Keratinocyte (primary cell): ENCODE results near the gene H1-8.

Experiments
- EZH2 ChIP-seq: IDR thresholded peaks from one replicate; pipeline ENCODE4 v1.6.1; 2012; ENCODE audit warnings: inconsistent platforms, mild to moderate bottlenecking, low read length, moderate library complexity
- TF ChIP-seq, protein P1 (sequence below), 3 experiments: IDR thresholded peaks in 1 of 3; conservative IDR thresholded peaks in 1 of 3; optimal IDR thresholded peaks in 1 of 3; 2 replicates in 2 of 3; 3 replicates in 1 of 3; pipeline versions ENCODE3 to v1.5.1; 2011; ENCODE audit warnings: low read length in 3 of 3, mild to moderate bottlenecking in 3 of 3, moderate library complexity in 2 of 3, control low read depth in 1 of 3, inconsistent platforms in 1 of 3; ENCODE audit not compliant: insufficient read depth in 2 of 3; ENCODE audit errors: extremely low read depth in 1 of 3

DNA sequence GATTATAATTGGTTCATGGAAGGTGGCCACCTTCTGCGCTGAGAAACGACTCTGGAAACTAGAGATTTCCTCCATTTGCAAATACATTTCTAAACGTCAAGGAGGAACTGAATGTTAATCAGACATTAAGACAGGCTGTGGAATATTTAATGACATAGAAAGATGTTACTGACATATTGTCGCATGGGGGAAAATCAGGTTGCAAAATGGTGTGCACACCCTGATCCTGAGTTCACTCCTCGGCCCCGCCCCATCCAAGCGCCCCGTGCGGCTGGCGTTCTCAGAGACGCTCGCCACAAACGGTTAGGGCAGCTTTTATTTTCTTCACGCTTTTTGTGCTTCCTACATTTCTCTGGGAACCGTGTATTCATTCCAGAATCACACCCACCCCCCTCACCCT is 10.7 kb downstream of the H1-8 start:
- TF ChIP-seq, protein P1, sequence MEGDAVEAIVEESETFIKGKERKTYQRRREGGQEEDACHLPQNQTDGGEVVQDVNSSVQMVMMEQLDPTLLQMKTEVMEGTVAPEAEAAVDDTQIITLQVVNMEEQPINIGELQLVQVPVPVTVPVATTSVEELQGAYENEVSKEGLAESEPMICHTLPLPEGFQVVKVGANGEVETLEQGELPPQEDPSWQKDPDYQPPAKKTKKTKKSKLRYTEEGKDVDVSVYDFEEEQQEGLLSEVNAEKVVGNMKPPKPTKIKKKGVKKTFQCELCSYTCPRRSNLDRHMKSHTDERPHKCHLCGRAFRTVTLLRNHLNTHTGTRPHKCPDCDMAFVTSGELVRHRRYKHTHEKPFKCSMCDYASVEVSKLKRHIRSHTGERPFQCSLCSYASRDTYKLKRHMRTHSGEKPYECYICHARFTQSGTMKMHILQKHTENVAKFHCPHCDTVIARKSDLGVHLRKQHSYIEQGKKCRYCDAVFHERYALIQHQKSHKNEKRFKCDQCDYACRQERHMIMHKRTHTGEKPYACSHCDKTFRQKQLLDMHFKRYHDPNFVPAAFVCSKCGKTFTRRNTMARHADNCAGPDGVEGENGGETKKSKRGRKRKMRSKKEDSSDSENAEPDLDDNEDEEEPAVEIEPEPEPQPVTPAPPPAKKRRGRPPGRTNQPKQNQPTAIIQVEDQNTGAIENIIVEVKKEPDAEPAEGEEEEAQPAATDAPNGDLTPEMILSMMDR (optimal IDR thresholded peaks at IDR 0.05 in 1 of 3, IDR thresholded peaks at IDR 0.05 in 1 of 3, conservative IDR thresholded peaks at IDR 0.05 in 1 of 3; ENCODE audit: extremely low read depth in 1 of 3, insufficient read depth in 2 of 3, low read length in 3 of 3): no peak
- TF ChIP-seq EZH2: no peak
